HG03575 (cell line): ENCODE data around the gene ZNHIT3.
"Not testable (repeated sequence)": the region's sequence is repeated elsewhere in the genome, so short reads cannot be mapped to it uniquely, and the experiment has no call there.

Source experiments
- ATAC-seq: cut with Tn5 transposase; IDR thresholded peaks from one replicate; pipeline ENCODE4 v1.9.1; 2021; ENCODE audit not compliant: unreplicated experiment, insufficient number of reproducible peaks, low FRiP score; ENCODE audit errors: extremely low read depth

Gene ZNHIT3

DNA sequence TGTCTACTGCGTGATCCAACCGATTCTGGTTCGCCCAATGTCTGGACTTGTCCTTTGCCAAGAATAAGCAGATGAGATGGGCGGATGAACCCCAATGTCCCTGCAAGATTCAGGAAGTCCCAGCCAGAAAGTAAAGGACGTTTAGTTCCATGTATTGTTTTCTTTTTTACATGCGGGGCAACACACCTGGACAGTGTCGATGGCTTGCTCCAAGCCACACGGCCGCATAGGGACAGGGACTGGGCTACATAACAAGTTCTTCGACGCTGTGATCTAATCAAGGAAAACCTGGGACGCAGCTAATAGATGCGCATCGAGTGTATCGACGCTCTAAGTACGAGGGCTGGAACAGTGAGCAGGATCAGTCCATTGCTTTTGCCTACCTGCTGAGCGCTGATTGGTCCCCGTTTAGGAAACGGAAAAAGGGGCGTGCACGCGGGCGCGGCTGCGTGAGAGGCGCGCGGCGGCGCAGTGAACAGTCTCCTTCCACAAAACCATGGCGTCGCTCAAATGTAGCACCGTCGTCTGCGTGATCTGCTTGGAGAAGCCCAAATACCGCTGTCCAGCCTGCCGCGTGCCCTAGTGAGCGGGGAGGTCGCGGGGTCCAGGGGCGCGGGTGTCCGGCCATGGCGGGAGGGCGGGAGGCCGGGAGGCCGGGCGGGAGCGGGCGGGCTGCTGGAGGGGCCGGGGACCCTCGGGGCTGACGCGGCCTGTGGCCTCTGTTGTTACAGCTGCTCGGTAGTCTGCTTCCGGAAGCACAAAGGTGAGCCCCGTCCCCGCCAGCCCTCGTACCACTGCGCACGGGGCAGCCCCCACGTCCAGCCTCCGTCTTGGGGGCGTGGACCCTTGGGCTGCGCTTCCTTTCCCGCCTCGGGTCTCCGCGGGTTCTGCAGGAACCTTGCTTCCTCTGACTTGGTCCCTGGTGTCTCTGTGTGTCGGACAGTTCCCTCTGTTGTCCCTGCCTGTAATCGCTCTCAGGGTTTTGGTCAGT is at the start of gene ZNHIT3:
TSS of gene ZNHIT3 (plus strand) at position 478 of the 991 bp plus-strand sequence. CDS start at position 497, 19 bp downstream.
- peak; percentile 44 for ATAC-seq

DNA sequence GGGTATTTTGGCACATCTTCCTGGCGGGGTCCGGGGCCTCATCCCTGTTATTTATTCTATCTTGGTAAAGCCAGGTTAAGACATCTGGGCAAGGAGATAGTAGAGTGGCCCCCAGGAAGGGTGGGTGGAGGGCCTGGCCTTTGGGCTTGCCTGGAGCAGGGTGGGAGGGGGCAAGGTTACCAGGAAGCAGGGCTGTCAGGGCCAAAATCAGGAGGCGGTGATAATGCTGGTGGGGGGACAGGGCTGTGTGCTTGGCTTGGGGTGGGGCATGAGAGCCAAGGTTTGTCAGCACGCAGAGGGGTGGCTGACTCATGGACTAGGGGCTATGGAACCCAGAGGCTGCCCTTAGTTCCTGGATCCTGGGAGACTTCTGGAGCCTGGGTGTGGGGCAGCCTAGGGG is 44.7 kb upstream of the ZNHIT3 start:
- not testable (repeated sequence) for ATAC-seq

DNA sequence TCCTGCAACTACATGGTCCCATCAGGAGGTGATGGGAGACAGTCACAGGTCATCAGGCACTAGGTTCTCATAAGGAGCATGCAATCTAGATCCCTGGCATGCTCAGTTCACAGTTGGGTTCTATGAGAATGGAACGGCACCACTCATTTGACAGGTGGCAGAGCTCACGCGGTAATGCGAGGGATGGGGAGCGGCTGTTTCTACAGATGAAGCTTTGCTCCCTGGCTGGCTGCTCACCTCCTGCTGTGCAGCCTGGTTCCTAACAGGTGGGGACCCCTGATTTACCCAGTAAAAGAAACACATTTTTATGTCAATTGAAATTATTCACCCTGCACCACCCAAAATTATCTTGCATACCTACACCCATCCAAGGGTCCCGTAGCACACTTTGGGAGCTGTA is 42.7 kb upstream of the ZNHIT3 start:
- ATAC-seq = no peak

DNA sequence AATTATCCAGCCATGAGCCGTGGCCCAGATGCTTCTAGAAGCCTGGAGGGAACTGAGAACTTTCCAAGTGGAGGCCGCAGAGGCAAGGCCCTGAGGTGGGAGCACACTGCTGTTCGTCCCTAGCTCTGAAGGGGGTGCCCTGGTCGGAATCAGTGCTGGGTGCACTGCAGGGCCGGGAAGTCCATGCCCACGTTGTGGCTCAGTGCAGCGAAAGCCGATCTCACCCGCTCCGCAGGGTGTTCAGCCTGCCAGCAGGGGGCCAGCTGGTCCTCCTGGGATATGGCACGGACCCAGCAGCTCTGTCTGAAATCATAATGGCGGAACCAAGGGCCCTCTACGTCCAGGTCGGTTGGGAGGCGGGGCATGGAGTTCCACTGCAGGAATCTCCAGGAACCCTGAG is 36.5 kb upstream of the ZNHIT3 start:
- not testable (repeated sequence) for ATAC-seq

DNA sequence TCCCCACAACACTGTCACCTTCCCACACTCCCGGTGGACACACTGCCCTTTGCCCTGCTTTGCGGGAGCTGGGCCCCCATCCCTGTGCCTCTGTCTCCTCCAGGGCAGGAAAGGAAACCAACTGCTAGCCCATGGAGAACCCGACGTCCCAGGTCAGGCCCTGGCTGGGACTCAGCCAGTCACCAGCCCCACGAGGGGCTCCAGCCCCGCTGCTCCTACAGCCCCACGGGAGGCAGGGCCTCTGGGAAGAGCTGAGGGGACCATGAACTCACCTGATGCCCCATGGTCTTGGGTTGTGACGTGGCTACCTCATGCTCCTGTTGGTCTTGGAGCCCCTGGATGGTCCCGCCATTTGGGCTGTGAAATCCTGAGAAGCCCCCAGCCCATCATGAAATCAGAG is 33.6 kb upstream of the ZNHIT3 start:
- ATAC-seq = not testable (repeated sequence)

DNA sequence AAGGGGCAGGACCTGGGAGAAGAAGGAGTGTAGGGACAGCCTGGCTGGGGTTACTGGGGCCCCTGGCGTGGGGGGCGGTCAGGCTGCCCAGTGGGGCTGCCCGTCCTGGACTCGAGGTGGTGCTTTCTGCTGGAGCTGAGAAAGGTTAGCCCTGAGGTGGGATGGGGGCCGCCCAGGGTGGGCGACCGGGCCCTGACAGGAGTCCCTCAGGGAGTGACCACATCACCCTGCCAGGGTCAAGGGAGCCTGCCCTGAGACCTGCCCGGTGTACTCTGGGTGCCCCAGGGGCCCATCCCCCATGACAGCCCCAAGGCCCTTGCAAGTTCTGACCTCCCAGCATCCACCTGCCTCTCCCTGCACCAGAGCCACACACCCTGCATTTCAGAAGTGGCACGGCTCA is 28.8 kb upstream of the ZNHIT3 start:
- ATAC-seq = not testable (repeated sequence)

DNA sequence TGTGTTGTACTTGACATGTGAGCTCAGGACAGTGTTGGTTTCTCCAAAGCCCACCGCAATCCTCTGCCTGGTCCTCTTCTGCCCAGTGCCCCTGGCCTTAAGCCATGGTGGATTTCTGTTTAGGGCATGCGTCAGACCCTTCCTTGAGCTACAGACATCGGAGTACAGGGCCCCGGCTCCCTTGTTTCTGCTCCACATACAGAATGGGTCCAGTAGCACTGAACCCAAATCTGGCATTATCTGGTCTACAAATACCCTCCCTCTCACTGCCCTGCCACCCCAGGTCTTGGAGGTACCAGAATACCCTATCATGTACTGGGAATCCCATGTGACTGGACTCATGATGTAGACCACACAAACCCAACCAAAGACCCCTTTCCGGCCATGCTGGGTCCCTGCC is 27.4 kb upstream of the ZNHIT3 start:
- ATAC-seq = no peak

DNA sequence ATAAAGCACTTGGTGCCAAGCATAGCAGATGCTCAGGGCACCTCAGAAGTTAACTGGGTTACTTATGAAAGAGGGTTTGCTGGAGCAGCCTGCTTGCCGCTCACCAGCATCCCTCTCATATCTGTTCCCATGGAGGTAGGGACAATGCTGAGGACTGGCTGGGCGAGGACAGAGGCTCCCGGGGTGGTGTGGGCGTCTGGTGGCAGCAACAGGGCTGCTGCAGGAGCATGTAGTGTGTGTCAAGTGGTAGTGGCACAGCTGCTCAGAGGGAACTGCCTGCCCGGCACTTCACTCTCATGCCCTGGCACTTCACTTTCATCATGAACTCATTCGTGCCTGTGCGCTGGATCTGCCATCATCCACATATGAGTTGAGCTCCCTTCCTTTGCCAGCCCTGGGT is 26.9 kb upstream of the ZNHIT3 start:
- ATAC-seq = no peak

DNA sequence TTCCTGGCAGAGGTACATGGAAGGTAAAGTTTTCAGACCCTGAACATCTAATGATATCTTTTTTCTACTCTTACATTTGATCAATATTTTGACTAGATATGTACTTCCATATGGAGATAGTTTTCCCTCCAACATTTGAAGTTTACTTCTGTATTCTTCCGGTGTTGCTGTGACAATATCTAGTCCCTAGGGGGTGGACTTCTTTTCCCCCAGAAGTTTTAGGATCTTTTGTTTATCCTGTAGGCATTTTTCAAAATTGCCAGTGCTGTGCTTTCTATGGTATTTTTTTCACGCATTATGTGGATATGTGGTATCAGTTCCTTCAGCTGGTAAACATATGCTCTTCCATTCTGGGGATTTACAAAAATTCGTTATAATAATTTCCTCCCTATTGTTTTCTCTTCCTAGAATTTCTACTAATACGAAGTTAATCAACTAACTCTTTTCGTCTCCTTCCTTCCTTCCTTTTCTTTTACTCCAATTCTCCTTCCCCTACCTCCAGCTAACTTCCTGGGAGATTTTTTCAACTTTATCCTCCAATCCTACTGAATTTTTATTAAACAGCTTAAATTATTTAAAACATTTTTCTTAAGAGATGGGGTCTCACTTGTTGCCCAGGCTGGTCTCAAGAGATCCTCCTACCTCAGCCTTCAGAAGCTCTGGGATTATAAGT is 26.1 kb upstream of the ZNHIT3 start:
- ATAC-seq = no peak

DNA sequence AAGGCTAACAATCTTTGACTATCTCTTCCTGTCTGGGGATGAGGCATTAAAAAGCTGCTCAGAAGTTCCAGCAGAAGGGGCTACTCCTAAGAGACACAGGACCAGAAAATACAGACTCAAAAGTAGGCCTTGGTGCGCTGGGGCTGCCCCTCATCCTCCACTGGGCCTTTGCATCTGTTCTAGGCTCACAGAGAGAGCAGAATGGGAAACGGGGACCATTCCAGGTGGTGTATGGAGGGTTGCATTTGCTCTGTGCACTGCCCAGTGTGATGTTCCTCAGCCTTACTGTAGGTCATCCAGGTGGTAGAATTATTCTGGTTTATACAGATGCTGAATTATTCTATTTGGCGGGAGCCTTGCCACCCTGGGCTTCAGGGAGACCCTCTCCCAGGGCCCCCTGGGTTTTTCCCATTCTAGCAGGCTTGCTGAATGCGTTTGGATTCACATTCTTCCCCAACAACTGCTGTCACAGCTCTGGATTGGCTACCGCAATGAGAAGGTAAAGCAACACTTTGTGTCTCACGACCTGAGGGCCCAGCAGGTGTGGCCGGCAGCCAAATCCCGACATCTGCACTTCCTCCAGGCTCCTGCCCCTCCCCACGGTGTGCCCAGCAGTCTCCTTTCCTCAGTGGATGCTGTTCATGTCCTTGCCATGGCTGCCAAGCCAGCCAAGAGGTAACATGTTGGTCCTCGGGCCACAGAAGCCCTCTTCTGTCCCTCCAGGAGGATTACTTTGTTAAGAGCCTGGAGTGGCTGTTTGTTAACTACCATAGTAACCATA is 25.0 kb upstream of the ZNHIT3 start:
- no peak for ATAC-seq

DNA sequence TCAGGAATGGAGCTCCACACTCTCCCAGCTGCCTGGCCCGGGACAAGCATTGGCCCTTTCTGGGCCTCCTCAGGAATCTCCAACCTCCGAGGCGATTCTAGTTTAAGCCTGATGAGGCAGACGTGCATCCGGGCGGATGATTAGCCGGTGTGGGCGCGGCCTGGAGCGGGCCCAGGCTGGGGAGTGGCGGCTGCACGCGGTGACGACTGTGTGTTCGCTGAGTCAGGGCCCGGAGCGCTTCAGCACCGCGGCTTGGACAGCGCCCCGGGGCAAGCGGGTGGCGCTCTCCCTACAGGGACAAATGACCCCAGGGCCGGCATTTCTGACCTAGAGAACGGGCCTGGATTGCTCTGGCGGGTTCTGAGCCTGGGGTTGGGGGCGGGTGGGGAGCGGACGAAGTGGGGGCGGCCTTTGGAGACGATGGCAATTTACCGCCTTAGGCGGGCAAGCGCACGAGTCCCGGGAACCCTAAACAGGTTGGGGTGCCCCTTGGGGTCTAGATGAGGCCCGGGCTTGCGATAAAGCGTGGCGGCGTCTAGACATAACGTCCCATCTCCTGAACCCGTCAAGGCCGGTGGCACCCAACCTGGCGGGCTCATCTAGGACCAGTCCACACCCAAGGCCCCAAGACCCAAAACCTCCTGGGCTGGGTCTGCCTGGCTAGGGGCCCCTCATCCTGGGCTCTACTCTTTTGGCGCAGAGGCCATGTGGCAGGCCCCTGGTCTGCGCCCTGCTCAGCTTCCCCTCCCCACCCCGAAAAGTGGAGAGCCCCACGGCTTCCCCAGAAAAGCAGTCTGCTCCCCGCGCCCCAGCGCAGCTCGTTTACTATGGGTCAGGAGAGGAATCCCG is 22.3 kb upstream of the ZNHIT3 start:
- ATAC-seq = no peak

DNA sequence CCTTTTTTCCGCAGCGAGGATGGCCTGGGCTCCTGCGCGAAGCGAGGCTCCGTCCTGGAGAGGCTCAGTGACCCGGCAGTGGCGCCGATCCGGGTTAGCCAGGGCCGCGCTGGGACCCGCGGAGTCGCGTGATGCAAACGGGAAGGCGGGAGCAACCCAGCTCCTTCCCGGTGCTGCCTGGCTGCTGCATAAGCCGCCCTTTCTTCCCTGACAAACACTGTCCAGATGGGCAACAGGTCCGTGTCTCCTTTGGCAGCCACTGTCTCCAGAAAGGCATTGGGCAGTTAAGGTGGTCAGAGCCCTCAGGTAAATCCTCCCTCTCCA is 21.8 kb upstream of the ZNHIT3 start:
- ATAC-seq = no peak

DNA sequence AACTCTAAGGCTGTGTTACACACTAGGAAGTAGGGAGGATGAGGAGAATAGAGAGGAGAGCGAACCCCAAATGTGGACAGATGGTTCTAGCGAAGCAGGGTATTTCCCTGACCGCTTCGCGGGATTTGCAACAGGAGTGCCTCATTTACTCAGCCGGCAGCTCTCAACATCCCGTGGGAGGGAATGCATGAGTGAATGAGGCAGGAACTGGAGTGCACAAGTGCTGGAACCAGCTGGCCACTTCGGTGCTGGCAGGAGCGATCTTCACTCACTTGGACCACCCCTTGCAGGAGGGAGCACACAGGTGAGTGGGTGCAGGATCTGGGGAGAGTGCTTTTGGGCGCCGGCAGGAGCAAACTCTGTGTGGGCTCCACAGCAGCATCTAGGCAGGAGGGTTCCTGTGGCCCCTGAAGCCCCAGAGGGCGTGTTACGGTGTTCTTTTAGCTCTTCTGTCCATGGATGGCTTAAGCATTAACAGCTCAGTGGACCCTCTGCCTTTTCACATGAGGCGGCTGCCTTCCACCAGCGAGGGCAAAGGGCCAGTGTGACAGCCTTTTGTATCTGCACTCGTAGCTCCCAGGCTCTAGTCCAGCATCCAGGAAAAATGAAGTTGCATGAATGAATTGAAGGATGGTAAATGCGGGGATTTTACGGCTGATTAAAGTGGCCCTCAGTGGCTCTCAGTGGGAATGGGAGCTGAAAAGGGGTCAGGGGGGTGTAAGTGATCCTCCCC is 17.4 kb upstream of the ZNHIT3 start:
- ATAC-seq = no peak

DNA sequence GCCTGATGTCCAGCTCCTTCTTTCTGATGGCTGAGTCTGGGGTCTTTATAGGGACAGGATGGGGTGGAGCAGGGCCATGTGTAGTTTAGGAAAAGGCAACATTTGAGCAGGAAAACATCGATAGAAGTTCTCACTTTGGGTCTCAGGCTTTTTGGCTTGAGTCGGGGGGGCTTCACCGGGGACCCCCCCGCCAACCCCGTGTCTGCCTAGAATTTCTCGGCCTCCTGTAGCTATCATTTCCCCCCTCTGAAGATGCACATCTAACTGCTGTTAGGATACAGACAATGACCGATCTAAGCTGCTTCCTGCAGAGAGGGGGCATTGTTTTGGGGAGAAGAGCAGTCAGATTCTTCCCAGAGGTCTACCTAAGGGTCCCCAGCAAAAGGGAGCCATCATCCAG is 16.7 kb upstream of the ZNHIT3 start:
- no peak for ATAC-seq

DNA sequence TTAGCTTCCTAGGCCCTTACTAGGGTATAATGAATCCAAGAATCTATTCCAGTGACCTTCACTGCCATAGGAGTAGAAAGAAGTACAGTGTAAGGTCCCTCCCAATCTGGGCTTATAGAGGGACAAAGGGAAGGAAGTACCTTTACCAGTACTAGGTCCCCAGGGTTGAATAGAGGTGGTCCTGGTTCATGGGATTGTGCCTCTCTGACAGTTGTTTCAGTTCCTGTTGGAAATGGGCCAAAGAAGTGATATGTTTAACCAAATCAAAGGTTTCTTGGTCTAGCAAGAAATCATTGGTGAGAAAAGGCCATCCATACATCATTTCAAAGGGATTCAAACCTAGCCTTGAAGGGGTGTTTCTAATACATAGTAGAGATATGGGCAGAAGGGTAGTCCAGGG is 16.0 kb upstream of the ZNHIT3 start:
- no peak for ATAC-seq

DNA sequence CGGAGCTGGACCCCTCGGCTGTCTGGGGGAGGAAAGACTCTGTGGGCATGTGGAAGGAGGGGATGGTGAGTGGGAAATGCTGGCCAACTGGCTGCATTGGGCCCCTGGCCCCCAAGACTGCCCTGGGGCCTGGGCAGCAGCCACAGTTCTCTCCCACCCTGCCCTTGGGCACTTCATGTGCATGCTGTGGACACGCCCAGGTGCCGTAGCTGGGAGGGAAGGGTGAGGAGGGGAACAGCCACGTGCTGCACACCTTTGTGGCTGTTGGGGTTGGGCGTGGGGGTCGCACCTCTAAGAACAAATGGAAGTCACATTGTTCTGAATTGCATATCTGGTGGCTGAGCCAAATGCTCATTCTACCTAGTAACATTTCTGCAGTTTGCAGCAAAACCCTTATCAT is 11.9 kb upstream of the ZNHIT3 start:
- no peak for ATAC-seq

DNA sequence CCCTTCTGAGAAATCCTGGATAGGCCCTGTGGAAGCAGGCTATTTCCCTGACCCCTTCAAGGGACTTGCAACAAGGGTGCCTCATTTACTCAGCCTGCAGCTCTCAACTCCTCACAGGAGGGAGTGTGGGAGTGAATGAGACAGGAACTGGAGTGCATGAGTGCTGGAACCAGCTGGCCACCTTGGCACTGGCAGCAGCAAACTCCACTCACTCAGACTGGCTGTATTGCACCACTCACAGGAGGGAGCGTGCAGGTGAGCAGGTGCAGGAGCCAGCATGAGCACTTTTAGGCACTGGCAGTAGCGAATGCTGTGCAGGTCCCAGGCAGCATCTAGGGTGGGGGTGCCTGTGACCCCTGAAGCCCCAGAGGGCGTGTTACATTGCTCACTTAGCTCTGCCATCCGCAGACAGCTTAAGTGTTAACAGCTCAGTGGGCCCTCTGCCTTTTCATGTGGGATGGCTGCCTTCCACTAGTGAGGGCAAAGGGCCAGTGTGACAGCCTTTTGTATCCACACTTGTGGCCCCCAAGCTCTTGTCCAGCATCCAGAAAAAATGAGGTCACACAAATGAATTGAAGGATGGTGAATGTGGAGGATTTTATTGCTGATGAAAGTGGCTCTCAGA is 11.0 kb upstream of the ZNHIT3 start:
- ATAC-seq = no peak

DNA sequence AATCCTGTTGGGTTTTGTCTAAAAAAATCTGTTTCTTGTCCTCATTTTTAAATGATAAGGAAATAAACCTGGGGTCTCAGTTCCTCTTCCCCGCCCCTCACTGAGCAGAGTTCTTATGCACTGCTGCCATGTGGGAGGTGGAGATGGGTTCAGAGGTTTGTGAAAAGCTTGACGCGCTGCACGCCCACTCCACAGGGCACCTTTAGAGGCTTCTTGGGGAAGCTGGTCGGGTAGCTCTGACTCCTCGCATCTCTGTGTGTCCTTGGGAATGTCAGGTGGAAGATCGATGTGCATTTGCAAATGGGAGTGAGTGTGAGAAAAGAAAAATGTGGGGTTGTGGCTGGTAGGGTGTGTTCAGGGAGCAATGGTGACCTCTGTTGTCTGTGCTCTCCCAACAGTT is 4.7 kb upstream of the ZNHIT3 start:
- no peak for ATAC-seq
